Measurements from ENCODE around the gene SNX33. TPM values are rescaled to one million over a fixed set of nuclear protein-coding genes. Genes with fewer than 3 reads are reported as not detected.
A peak's percentile ranks its signal among the peaks of the same experiment; 100 is the strongest.

Gene SNX33
- total and polyA plus RNA-seq, 12 donors, result 10.1 to 41.4 (median 19.3) TPM

DNA sequence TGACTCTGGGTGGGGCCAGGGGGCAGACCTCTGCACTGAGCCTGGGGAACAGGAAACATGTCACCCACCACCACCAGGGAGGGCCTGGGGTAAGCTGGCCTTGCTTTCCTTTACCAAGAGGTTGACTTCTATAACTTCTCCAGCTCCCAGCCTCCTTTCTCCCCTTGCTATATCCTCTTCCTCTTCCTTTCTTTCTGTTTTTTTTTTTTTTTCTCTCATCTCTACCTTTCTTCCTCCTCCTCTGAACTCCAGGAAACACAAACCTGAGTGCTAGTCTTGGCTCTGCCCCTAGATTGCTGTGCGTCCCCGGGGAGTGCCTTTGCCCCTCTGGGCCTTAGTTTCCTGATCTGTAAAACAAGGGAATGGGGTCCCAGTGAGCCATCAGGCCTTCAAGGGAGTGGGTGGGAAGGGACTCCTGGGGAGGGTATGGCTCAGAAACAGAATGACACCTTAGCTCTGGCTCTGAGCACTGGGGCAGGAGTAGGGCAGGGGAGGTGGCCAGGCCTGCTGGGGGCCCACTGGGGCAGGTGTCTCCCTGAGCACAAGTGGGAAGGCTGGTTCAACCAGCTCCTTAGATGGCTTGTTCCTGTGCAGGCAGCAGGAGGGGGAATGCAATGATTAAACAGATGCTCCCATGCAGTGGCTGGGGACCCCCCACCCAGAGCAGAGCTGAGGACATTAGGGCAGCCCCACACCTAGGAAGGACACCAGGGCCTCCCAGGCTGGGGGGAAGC, 4.3 kb downstream of the SNX33 start:
- Histone ChIP-seq H3K4me1 (replicated peaks in 1 of 2) (peaks cover 39 to 69% of the 10 kb centered on the region in 2 donors), H3K27me3 (no peaks in the 10 kb centered on the region), H3K36me3 (replicated peaks in 1 of 2) (peaks cover 0 to under 1% of the 10 kb centered on the region in 2 donors), H3K9me3 (replicated peaks in 1 of 3) (no peaks in the 10 kb centered on the region), H3K27ac (peak overlapping the region in 4 of 5 donors; percentile 58 to 98 (median 68)), H3K4me3 (peak overlapping the region in 1 of 4 donors; percentile 71)
- TF ChIP-seq, protein P1, sequence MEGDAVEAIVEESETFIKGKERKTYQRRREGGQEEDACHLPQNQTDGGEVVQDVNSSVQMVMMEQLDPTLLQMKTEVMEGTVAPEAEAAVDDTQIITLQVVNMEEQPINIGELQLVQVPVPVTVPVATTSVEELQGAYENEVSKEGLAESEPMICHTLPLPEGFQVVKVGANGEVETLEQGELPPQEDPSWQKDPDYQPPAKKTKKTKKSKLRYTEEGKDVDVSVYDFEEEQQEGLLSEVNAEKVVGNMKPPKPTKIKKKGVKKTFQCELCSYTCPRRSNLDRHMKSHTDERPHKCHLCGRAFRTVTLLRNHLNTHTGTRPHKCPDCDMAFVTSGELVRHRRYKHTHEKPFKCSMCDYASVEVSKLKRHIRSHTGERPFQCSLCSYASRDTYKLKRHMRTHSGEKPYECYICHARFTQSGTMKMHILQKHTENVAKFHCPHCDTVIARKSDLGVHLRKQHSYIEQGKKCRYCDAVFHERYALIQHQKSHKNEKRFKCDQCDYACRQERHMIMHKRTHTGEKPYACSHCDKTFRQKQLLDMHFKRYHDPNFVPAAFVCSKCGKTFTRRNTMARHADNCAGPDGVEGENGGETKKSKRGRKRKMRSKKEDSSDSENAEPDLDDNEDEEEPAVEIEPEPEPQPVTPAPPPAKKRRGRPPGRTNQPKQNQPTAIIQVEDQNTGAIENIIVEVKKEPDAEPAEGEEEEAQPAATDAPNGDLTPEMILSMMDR (IDR thresholded peaks at IDR 0.05), result no peak
- no peak for TF ChIP-seq POLR2A (IDR thresholded peaks at IDR 0.05)
- no peak for DNase-seq
- 43 to 61% (median 58%) methylated on average over 2 of the region's 2 CpGs for WGBS, 4 donors
- intact Hi-C loops (cut with DNase I), result no loop called here

DNA sequence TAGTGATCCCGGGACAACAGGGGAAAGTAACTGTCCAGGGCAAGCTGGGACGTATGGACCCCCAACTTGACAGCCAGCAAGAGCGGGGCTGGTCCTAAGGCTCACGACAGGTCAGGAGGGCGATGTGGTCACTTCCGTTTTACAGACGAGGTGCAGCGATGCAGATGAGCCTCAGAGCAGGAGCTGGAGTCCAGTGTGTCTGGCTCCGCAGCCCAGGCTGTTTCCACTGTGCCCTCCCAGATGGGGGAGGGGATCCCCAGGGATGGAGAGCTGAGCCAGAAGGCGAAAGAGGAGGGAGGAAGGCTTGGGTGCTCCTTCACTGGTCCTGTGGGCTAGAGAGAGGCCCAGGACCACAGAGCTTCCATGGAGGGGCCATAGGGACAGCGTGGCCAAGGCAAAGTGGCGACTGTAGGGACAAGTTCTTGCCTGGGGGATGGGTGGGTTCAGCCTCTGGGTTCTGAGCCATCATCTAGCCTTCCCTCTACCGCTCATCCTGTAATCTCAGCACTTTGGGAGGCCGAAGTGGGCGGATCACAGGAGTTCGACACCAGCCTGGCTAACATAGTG, 5.7 kb downstream of the SNX33 start:
- peaks cover 0 to 14% of the 10 kb centered on the region in 2 donors for H3K36me3 ChIP-seq (replicated peaks in 1 of 2)
- H3K9me3 ChIP-seq (replicated peaks in 1 of 3), result no peaks in the 10 kb centered on the region
- TF ChIP-seq POLR2A (IDR thresholded peaks at IDR 0.05), result no peak
- TF ChIP-seq, protein P1 (IDR thresholded peaks at IDR 0.05), result no peak
- WGBS, 4 donors, result 72 to 87% (median 84%) methylated on average over 15 to 16 of the region's 16 CpGs
- H3K4me3 ChIP-seq, result no peak overlapping the region
- intact Hi-C loops (cut with DNase I), result no loop called here
- DNase-seq, result no peak
- peak overlapping the region in 1 of 5 donors; percentile 3 for H3K27ac ChIP-seq
- peaks cover 39 to 69% of the 10 kb centered on the region in 2 donors for H3K4me1 ChIP-seq (replicated peaks in 1 of 2)
- H3K27me3 ChIP-seq, result no peaks in the 10 kb centered on the region

- no peak for TF ChIP-seq POLR2A (IDR thresholded peaks at IDR 0.05)
- TF ChIP-seq, protein P1 (IDR thresholded peaks at IDR 0.05), result no peak
- H3K4me1 ChIP-seq (replicated peaks in 1 of 2), result peaks cover 33 to 61% of the 10 kb centered on the region in 2 donors
- DNase-seq, result no peak
- H3K4me3 ChIP-seq, result no peak overlapping the region
- H3K9me3 ChIP-seq (replicated peaks in 1 of 3), result no peaks in the 10 kb centered on the region
- H3K36me3 ChIP-seq (replicated peaks in 1 of 2), result peaks cover 0 to 18% of the 10 kb centered on the region in 2 donors
- intact Hi-C loops (cut with DNase I), result no loop called here
- 72 to 93% (median 82%) methylated on average over 3 to 4 of the region's 4 CpGs for WGBS, 4 donors
- H3K27ac ChIP-seq, result no peak overlapping the region
- H3K27me3 ChIP-seq, result no peaks in the 10 kb centered on the region
Measured at GRCh38 chr15:75654201-75654907, 6.6 kb downstream of the SNX33 start.

DNA sequence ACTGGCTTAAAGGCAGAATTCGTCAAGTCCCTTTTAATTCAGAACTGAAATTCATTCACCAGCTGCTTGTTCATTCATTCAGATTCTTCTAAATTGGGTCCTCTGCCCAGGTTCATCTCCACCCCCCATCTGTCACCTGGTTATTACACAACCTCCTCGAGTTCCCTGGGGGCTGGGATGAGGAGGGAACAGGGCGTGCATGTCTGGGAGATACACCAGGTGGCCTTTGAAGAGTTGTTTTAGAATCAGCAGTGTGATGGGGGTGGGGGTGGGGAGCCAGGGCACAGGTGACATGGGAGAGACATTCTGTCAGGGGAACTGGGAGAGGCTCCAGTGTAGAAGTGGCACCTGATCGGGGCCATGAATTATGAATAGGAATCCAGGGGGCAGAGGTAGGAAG, 8.2 kb downstream of the SNX33 start:
- intact Hi-C loops (cut with DNase I), result no loop called here
- no peaks in the 10 kb centered on the region for H3K9me3 ChIP-seq (replicated peaks in 1 of 3)
- H3K27ac ChIP-seq, result no peak overlapping the region
- WGBS, 4 donors, result 72 to 81% (median 76%) methylated on average over 4 of the region's 4 CpGs
- TF ChIP-seq, protein P1 (IDR thresholded peaks at IDR 0.05), result no peak
- no peak for TF ChIP-seq POLR2A (IDR thresholded peaks at IDR 0.05)
- DNase-seq, result no peak
- peaks cover 0 to 18% of the 10 kb centered on the region in 2 donors for H3K36me3 ChIP-seq (replicated peaks in 1 of 2)
- H3K4me1 ChIP-seq (replicated peaks in 1 of 2), result peaks cover 17 to 53% of the 10 kb centered on the region in 2 donors
- H3K4me3 ChIP-seq, result no peak overlapping the region
- no peaks in the 10 kb centered on the region for H3K27me3 ChIP-seq

Measured in adrenal gland (tissue), 12 donors.